ENCODE measurements around the gene MAPK9. TPM values are rescaled to one million over a fixed set of nuclear protein-coding genes. Genes with fewer than 3 reads are reported as not detected.

MAPK9 gene
- total and polyA plus RNA-seq, 9 donors, result 12.8 to 35.9 (median 28.8) TPM

- 53 to 76% (median 70%) methylated on average over 7 of the region's 7 CpGs for WGBS, 3 donors
- intact Hi-C loops (cut with DNase I), result no loop called here
- no peak for TF ChIP-seq EP300 (IDR thresholded peaks at IDR 0.05)
- Histone ChIP-seq H3K36me3 (no peaks in the 10 kb centered on the region), H3K27me3 (no peaks in the 10 kb centered on the region), H3K27ac (no peak overlapping the region), H3K4me3 (no peak overlapping the region), H3K4me1 (ENCODE audit: insufficient read depth) (no peaks in the 10 kb centered on the region), H3K9me3 (no peaks in the 10 kb centered on the region)
- no peak for DNase-seq
These were observed 61.9 kb downstream of the MAPK9 start for GRCh38 chr5:180230017-180230416.

- TF ChIP-seq CTCF (IDR thresholded peaks at IDR 0.05) (no peak), POLR2A (IDR thresholded peaks at IDR 0.05) (no peak), EP300 (IDR thresholded peaks at IDR 0.05) (no peak)
- WGBS, 3 donors, result 92 to 93% (median 93%) methylated on average over 11 of the region's 11 CpGs
- no peak for DNase-seq
- Histone ChIP-seq H3K27ac (no peak overlapping the region), H3K9me3 (no peaks in the 10 kb centered on the region), H3K27me3 (no peaks in the 10 kb centered on the region), H3K4me1 (ENCODE audit: insufficient read depth) (no peaks in the 10 kb centered on the region), H3K36me3 (no peaks in the 10 kb centered on the region), H3K4me3 (no peak overlapping the region)
- intact Hi-C loops (cut with DNase I), result no loop called here
These were observed 69.8 kb downstream of the MAPK9 start for GRCh38 chr5:180222056-180222455.

GRCh38 chr5:180217797-180218196, 74.1 kb downstream of the MAPK9 start:
- Histone ChIP-seq H3K36me3 (no peaks in the 10 kb centered on the region), H3K4me1 (ENCODE audit: insufficient read depth) (no peaks in the 10 kb centered on the region), H3K27ac (no peak overlapping the region), H3K9me3 (no peaks in the 10 kb centered on the region), H3K27me3 (no peaks in the 10 kb centered on the region), H3K4me3 (no peak overlapping the region)
- DNase-seq, result no peak
- intact Hi-C loops (cut with DNase I), result no loop called here
- WGBS, 3 donors, result 93 to 96% (median 94%) methylated on average over 5 of the region's 5 CpGs
- TF ChIP-seq CTCF (IDR thresholded peaks at IDR 0.05) (no peak), EP300 (IDR thresholded peaks at IDR 0.05) (no peak), POLR2A (IDR thresholded peaks at IDR 0.05) (no peak)

- 93 to 96% (median 95%) methylated on average over 15 of the region's 15 CpGs for WGBS, 3 donors
- Histone ChIP-seq H3K27ac (no peak overlapping the region), H3K27me3 (no peaks in the 10 kb centered on the region), H3K9me3 (no peaks in the 10 kb centered on the region), H3K36me3 (no peaks in the 10 kb centered on the region), H3K4me1 (ENCODE audit: insufficient read depth) (no peaks in the 10 kb centered on the region), H3K4me3 (no peak overlapping the region)
- TF ChIP-seq EP300 (IDR thresholded peaks at IDR 0.05) (no peak), POLR2A (IDR thresholded peaks at IDR 0.05) (no peak), CTCF (IDR thresholded peaks at IDR 0.05) (no peak)
- intact Hi-C loops (cut with DNase I), result no loop called here
- no peak for DNase-seq
These were observed 75.2 kb downstream of the MAPK9 start for GRCh38 chr5:180216646-180217171.

GRCh38 chr5:180215783-180216630, 75.9 kb downstream of the MAPK9 start:
- Histone ChIP-seq H3K27ac (no peak overlapping the region), H3K4me3 (no peak overlapping the region), H3K27me3 (no peaks in the 10 kb centered on the region), H3K9me3 (no peaks in the 10 kb centered on the region), H3K4me1 (ENCODE audit: insufficient read depth) (no peaks in the 10 kb centered on the region), H3K36me3 (no peaks in the 10 kb centered on the region)
- WGBS, 3 donors, result 87 to 91% (median 91%) methylated on average over 34 of the region's 34 CpGs
- DNase-seq, result no peak
- TF ChIP-seq CTCF (IDR thresholded peaks at IDR 0.05) (no peak), EP300 (IDR thresholded peaks at IDR 0.05) (no peak), POLR2A (IDR thresholded peaks at IDR 0.05) (no peak)
- intact Hi-C loops (cut with DNase I), result no loop called here

Measured in ovary (tissue), 9 donors.